GM21526 (cell line): ENCODE measurements around the gene COX20.
"Not testable (repeated sequence)": the region's sequence is repeated elsewhere in the genome, so short reads cannot be mapped to it uniquely, and the experiment has no call there.

Experiments used
- ATAC-seq: cut with Tn5 transposase; IDR thresholded peaks from one replicate; pipeline ENCODE4 v1.9.1; 2021; ENCODE audit warnings: moderate library complexity; ENCODE audit not compliant: unreplicated experiment, low FRiP score

COX20 gene

DNA sequence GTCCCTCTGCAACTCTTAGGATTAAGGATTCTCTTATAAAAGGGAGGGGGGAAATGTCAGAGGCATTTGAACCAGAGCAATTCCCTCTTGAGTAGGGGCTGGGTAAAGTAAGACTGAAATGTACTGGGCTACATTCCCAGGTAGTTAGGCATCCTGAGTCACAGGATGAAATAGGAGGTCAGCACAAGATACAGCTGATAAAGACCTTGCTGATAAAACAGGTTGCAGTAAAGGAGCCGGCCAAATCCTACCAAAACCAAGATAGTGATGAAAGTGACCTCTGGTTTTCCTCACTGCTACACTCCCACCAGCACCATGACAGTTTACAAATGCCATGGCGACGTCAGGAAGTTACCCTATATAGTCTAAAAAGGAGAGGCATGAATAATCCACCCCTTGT, 14.3 kb upstream of the COX20 start:
- ATAC-seq: no peak

DNA sequence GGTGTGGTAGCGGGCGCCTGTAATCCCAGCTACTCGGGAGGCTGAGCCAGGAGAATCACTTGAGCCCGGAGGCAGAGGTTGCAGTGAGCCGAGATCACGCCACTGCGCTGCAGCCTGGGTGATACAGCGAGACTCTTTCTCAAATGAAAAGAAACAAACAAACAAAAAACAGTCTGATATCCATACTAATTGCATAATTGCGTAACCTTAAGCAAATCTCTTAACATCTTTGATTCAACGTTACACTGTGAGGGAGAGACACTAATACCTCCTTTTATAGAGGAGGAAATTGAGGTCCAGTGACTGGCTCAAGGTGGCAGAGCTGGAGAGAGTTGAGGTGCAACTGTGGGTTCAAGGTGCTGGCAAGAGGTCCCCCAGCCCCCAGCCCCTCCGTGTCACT, 12.6 kb upstream of the COX20 start:
- ATAC-seq: no peak

- no peak for ATAC-seq
Observed at GRCh38 chr1:244826712-244827111, 8.7 kb upstream of the COX20 start.

GRCh38 chr1:244830639-244831038, 4.8 kb upstream of the COX20 start:
- no peak for ATAC-seq

DNA sequence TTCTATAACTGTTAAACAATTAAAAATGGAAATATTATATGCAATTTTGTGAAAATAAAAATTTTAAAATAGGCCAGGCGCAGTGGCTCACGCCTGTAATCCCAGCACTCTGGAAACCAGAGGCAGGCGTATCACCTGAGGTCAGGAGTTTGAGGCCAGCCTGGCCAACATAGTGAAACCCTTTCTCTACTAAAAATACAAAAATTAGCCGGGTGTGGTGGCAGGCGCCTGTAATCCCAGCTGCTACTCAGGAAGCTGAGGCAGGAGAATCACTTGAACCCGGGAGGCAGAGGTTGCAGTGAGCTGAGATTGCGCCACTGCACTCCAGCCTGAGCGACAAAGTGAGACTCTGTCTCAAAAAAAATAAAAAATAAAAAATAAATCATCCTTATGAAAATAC, 2.2 kb upstream of the COX20 start:
- not testable (repeated sequence) for ATAC-seq

GRCh38 chr1:244833734-244834542, 1.5 kb upstream of the COX20 start:
- peak; percentile 9 for ATAC-seq

GRCh38 chr1:244834543-244835275, 749 bp upstream of the COX20 start:
- peak; percentile 56 for ATAC-seq

DNA sequence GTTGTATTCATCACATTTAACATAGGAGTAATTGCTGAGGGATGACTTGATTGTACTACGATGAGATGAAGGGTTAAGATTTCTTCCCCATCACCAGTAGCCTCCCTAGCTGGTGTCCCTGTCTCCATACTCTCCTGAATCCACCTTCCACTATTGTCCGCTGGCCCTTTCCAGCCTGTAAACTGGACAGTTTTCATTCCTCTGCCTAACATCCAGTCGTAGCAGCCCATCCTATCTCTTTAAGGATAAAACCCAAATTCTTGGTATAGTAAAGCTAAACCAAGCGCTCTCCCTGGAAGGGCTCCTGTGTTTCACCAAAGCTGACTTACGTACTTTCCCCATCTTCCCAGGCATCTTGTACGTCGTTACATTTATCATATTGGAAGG, 670 bp downstream of the COX20 start:
- ATAC-seq: no peak

DNA sequence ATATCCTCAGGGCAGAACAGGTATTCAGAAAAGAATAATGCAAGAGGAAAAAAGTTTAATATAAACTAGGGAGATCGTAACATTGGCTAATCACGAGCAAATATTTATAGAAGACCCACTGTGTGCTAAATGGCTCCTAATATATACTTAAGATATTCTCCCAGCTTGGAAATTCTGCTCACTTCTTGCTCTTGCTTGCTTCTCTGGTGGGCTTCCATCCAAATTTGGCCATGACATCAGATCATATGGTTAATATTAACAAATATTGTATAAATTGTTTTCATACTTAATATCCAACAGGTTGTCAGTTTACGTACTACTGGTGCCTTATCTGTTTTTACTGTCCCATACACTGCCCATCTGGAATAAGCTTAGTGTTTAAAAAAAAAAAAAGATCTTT, 1.1 kb downstream of the COX20 start:
- no peak for ATAC-seq

DNA sequence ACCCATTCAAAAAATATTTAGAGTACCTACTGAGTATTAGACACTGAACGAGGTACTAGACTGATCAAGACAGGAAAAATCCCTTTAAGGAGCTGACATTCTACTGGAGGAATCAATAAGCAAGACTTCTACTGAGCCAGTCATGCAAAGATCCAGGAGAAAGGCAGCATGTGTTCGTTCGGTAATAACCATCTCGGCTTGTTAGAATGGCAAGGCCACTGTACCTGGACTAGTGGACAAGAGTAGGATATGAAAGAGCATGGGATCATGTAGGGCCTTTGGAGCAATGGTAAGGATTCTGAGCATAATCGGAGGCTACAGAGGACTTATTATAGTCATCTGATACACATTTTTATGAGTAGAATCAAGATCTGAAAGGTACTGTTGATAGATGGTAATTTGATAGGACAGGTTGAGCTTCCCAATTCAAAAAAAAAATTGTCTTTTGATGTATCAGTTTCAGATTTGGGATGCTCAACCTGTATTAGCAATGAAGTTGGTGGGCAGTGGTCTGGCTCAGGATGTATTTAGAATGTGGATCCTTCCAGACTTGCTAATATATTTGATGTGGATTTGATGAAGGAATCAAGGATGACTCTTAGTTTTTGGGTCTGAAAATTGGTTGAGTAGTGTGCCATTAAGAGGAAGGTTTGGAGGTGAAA, 2.3 kb downstream of the COX20 start:
- no peak for ATAC-seq

- no peak for ATAC-seq
Observed at GRCh38 chr1:244839656-244840055, 4.2 kb downstream of the COX20 start.

- no peak for ATAC-seq
Observed at GRCh38 chr1:244840219-244840794, 4.8 kb downstream of the COX20 start.

DNA sequence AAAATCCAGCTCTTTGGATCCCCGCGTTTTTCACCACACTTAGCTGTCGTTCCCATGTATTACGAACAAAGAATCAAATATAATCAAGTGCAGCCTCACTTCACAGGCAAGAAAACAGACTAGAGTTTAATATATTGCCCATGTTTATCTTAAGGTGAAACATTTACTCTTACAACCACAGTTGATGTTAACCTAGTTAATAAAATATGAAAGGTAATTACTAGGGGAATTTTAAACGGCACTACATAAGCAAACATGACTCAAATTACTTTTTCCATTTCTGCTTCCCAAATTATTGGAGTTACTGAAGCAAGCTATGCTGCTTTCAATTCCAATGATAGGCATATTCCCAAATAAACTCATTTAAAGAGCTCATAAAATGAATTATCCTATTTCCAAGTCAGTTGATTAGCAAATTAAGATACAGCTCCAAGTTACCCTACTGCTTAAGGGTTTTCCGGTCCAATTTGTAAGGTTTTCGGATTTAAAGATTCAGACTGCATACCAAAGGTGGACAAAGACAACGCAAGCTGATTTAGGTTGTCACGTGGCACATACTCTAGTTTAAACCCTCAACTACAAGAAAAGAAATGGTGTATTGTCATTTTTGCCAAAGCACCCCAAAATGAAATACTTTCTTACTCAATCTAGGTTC, 5.9 kb downstream of the COX20 start:
- ATAC-seq: no peak

- no peak for ATAC-seq
Observed at GRCh38 chr1:244843148-244843978, 7.9 kb downstream of the COX20 start.

DNA sequence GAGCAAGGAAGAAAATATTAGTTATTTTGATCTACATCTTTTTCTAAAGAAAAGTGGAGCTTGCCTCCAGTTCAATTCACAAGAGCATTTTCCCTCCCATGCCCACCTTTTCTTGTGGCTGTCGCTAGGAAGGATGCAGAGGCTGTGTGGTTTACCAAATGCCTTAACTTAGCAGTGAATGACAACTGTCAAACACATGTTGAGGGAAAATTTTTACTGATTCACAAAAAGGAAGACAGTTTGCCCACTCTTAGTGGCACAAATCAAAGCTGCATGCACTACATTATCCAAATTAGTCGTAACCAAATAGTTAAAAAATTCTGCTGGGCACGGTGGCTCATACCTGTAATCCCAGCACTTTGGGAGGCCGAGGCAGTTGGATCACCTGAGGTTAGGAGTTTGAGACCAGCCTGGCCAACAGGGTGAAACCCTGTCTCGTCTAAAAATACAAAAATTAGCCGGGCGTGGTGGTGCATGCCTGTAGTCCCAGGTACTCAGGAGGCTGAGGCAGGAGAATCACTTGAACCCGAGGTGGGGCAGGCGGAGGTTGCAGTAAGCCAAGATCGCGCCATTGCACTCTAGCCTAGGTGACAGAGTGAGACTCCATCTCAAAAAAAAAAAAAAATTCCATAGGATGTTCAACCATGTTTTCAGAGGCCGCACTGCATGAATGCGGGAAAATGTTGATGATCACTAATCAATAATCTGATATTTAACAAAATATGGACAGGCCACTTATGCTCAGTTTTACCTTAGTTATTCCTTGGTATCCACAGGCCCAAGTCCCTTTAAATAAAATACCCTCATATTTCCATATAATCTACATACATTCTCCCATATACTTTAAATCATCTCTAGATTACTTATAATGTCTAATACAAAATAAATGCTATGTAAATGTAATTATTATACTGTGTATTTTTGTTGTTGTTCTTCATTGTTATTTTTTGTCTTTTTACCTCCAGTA, 9.0 kb downstream of the COX20 start:
- no peak for ATAC-seq

- ATAC-seq: no peak
Observed at GRCh38 chr1:244846653-244847052, 11.2 kb downstream of the COX20 start.

DNA sequence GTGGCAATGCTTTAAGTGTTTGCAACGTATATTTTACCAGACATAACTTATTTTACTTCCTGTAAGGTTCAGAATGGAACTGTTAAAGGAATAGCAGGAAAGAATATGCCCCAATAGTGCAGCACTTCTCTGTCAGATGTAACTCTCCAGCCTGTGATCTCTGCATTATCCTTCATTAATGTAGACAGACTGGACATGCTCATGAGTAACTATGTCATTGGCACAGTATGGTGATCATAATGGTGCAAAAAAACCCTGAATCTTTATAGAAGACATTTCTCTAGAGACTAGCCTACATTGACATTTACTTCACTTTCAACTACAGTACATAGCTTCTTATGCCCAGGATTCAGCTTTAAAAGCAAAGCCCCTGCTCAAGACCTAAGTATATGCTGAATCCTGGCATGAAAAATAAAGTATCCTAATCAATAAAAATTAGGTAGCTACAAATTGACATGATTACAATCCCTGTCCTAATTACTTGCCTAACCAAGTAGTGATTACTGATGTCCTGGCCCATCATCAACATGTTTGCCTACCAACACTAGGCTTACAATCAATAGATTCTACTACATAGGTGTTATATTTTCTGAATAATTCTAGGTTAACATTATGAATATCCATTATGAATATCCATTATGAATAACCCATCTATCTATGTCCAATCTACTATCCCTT, 13.9 kb downstream of the COX20 start:
- ATAC-seq: no peak
